HepG2 (cell line): ENCODE data around the gene TRAK1.

Experiments used
- CTCF ChIP-seq: sonication (generic); formaldehyde crosslinking; IDR thresholded peaks from 2 replicates; pipeline ENCODE4 v1.5.0; 2020; ENCODE audit warnings: mild to moderate bottlenecking, missing genetic modification reagents, moderate library complexity
- MYC ChIP-seq: sonication (generic); formaldehyde crosslinking; IDR thresholded peaks from 2 replicates; pipeline ENCODE4 v1.9.0; 2021; ENCODE audit warnings: missing genetic modification reagents, borderline replicate concordance
- PHB2 ChIP-seq: fragments of 450-650 bp; IDR thresholded peaks from 2 replicates; pipeline ENCODE4 v1.6.1; 2018; ENCODE audit not compliant: partially characterized antibody
- POLR2A ChIP-seq, 2 experiments: IDR thresholded peaks; 2 replicates each; pipeline ENCODE4 v1.6.1; 2011; ENCODE audit warnings: low read depth in 2 of 2, low read length in 2 of 2, mild to moderate bottlenecking in 1 of 2, moderate library complexity in 1 of 2; ENCODE audit not compliant: insufficient read depth in 1 of 2
- POLR2AphosphoS5 ChIP-seq: IDR thresholded peaks from 2 replicates; pipeline ENCODE4 v1.6.1; 2012; ENCODE audit warnings: low read depth, low read length
- SIN3A ChIP-seq: IDR thresholded peaks from 2 replicates; pipeline ENCODE4 v1.6.1; 2011; ENCODE audit warnings: low read depth, mild to moderate bottlenecking, control low read depth, low read length, borderline replicate concordance
- ZBTB33 ChIP-seq: sonication (generic); formaldehyde crosslinking; IDR thresholded peaks from 2 replicates; pipeline ENCODE4 v1.4.0; 2020; ENCODE audit warnings: missing genetic modification reagents

DNA sequence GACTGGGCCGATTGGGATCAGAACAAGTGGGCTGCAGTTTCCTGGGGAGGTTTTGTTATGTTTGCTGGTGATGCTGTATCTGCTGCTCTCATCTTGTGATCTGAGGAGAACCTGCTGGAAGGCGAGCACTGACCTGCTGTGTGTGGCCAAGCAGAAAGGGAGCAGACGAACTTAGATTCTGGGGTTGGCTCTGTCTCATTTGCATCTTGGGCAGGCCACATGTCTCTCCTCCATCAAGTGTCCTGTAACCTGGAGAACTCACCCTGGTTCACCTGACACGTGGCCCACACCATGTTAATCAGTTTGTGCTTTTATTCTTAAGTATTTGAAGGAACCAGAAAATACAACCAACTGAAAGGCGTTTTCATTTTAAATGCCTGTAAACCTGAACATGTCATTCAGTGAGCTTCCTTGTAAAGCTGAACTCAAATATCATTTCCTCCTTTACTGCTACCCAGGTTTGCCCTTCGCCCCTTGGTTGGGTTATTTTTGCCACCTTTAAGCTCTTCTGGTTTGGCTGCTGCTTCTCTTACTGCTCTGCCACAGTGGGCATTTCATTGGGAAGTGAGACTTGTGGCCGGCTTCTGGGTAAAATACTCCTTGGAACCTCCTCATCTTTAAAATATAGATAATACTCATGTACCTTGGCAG is 33.5 kb upstream of the TRAK1 start:
- no peak for TF ChIP-seq ZBTB33 (CRISPR knock-in tag)
- TF ChIP-seq SIN3A = no peak
- no peak for TF ChIP-seq MYC
- no peak for TF ChIP-seq CTCF
- no peak for TF ChIP-seq POLR2AphosphoS5
- TF ChIP-seq POLR2A (IDR thresholded peaks at IDR 0.05; ENCODE audit: insufficient read depth in 1 of 2, low read depth in 2 of 2, low read length in 2 of 2) = no peak
- TF ChIP-seq PHB2 = no peak
